ENCODE data around the gene MBD6. TPM values are rescaled to one million over a fixed set of nuclear protein-coding genes. Genes with fewer than 3 reads are reported as not detected.

The MBD6 gene
- total and polyA plus RNA-seq, 2 of the 4 experiments (the other 2 are of a cell fraction) = 0.90 to 9.3 TPM

DNA sequence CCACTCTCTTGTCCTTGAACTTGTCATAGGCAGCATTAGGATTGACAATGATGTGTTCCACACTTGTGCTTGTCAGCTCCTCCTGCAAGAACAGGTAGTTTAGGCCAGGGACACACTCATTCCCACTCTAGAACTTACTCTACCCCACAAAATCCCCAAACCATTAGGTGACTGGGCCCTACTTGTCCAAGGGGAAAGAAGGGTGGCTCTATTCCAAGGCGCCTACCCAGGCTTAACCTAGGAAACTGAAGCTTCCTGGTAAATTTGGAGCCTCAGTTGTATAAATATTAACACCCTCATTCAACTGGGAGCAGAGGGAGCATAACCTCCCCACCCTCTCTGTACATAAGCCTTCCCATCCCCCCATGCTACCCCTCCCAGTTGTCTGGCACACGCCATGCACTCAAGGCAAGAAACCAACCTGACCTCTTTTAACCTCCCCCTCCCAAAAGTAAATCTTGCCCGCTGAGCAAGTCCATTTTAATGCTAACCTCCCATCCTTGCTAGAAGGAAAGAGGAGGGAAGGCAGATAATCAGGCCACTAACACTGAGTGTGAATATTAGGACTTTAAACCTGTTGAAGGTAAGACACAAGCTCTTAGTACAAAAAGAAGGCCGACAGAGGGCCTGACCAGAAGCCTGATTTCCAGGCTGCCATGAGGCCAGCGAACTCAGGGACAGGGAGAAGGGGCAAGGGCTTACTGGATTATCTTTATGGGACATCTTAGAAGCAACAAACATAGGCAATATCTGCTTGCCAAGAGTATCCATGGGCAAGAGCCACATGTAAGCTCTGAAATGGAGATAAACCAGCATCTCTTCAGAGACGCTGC, 13.4 kb downstream of the MBD6 start:
- Histone ChIP-seq H2BK20ac (ENCODE audit: low read depth, low read length) (no peak overlapping the region), H4K8ac (ENCODE audit: low read depth in 2 of 2, low read length in 2 of 2) (no peak overlapping the region), H3K9me1 (ENCODE audit: insufficient read depth, low read length) (peaks cover 8% of the 10 kb centered on the region; the same call in 1 of the 2 replicates), H2AK5ac (ENCODE audit: low read depth, low read length) (no peak overlapping the region), H3K4me3 (ENCODE audit: insufficient read depth, low read depth, low read length) (no peak overlapping the region), H4K91ac (ENCODE audit: insufficient read depth, low read depth, low read length) (no peak overlapping the region), H2AFZ (replicated peaks; ENCODE audit: low read length, poor library complexity) (no peak overlapping the region), H3K27ac (ENCODE audit: insufficient read depth, low read length) (no peak overlapping the region), H3K4me1 (ENCODE audit: control insufficient read depth, insufficient read depth, low read length) (peaks cover under 1% of the 10 kb centered on the region; the same call in 1 of the 2 replicates), H3K27me3 (ENCODE audit: control insufficient read depth, insufficient read depth, low read length) (no peaks in the 10 kb centered on the region), H3K9me3 (ENCODE audit: control insufficient read depth, insufficient read depth, low read length) (no peaks in the 10 kb centered on the region), H4K5ac (ENCODE audit: low read depth, low read length) (no peak overlapping the region), H3K14ac (replicated peaks; ENCODE audit: low read depth, low read length) (no peak overlapping the region), H2BK15ac (ENCODE audit: low read depth, low read length) (no peak overlapping the region), H3K18ac (ENCODE audit: low read depth, low read length) (no peak overlapping the region), H2AK9ac (replicated peaks; ENCODE audit: low read depth, low read length, poor library complexity) (no peak overlapping the region), H3K4me2 (ENCODE audit: low read depth, low read length) (no peak overlapping the region), H3K36me3 (ENCODE audit: control insufficient read depth, insufficient read depth, low read length) (peaks cover 65% of the 10 kb centered on the region), H4K20me1 (ENCODE audit: insufficient read depth, low read length) (peaks cover 9% of the 10 kb centered on the region; the same call in 1 of the 2 replicates), H2BK5ac (ENCODE audit: low read depth, low read length, poor library complexity, severe bottlenecking) (no peak overlapping the region), H3K4ac (ENCODE audit: low read depth, low read length) (no peak overlapping the region), H3K23ac (ENCODE audit: low read depth, low read length) (no peak overlapping the region), H3K9ac (ENCODE audit: low read depth, low read length) (no peak overlapping the region), H3K79me1 (ENCODE audit: low read depth in 1 of 2, low read length in 2 of 2) (peaks cover 27 to 55% of the 10 kb centered on the region in 2 experiments), H2BK120ac (ENCODE audit: low read depth, low read length) (no peak overlapping the region), H3K56ac (ENCODE audit: extremely low read depth, insufficient read depth, low read length) (no peak overlapping the region)
- ChIA-PET CTCF (no interaction called here), POLR2A (ENCODE audit: unreplicated experiment) (interaction anchor here (0.5 kb wide), 1 partner anchor 13 kb away, joined by 7 read pairs; no protein-coding TSS in a partner anchor)
- DNase-seq (no peak), ATAC-seq (ENCODE audit: low read depth) (no peak)
- WGBS, 2 experiments (ENCODE audit: extremely low coverage in 2 of 2, insufficient read length in 1 of 2) = 33% methylated on average over 1 of the region's 6 CpGs; no CpG with 5 or more reads in 1 of the 2 experiments
- dilution Hi-C loops (cut with HindIII; ENCODE audit: low sequenced_read_pairs, unreplicated experiment) = no loop called here
- in situ Hi-C loops (cut with MboI; ENCODE audit: low sequenced_read_pairs) = no loop called here
- TF ChIP-seq MXI1 (IDR thresholded peaks at IDR 0.05; ENCODE audit: borderline replicate concordance, low read depth, low read length) (no peak), SMC3 (IDR thresholded peaks at IDR 0.05; ENCODE audit: low read depth, low read length) (no peak), POLR2A (IDR thresholded peaks at IDR 0.05; ENCODE audit: low read depth, low read length) (no peak), BHLHE40 (IDR thresholded peaks at IDR 0.05; ENCODE audit: low read depth, low read length) (no peak), FOS (IDR thresholded peaks at IDR 0.05; ENCODE audit: low read depth, low read length) (no peak), RAD21 (IDR thresholded peaks at IDR 0.05; ENCODE audit: low read length) (no peak), CHD1 (IDR thresholded peaks at IDR 0.05; ENCODE audit: low read depth, low read length) (no peak), RFX5 (IDR thresholded peaks at IDR 0.05; ENCODE audit: low read depth, low read length) (no peak), CEBPB (IDR thresholded peaks at IDR 0.05; ENCODE audit: low read depth, low read length) (no peak), CTCF (conservative IDR thresholded peaks at IDR 0.05; ENCODE audit: low read depth, low read length) (no peak)
- intact Hi-C loops (cut with micrococcal nuclease) = no loop called here
- BruUV-seq (replicated peaks) = no TSS peak
